ENCODE measurements around the gene HAGHL.
"Not testable (repeated sequence)": the region's sequence is repeated elsewhere in the genome, so short reads cannot be mapped to it uniquely, and the experiment has no call there.

HAGHL gene

DNA sequence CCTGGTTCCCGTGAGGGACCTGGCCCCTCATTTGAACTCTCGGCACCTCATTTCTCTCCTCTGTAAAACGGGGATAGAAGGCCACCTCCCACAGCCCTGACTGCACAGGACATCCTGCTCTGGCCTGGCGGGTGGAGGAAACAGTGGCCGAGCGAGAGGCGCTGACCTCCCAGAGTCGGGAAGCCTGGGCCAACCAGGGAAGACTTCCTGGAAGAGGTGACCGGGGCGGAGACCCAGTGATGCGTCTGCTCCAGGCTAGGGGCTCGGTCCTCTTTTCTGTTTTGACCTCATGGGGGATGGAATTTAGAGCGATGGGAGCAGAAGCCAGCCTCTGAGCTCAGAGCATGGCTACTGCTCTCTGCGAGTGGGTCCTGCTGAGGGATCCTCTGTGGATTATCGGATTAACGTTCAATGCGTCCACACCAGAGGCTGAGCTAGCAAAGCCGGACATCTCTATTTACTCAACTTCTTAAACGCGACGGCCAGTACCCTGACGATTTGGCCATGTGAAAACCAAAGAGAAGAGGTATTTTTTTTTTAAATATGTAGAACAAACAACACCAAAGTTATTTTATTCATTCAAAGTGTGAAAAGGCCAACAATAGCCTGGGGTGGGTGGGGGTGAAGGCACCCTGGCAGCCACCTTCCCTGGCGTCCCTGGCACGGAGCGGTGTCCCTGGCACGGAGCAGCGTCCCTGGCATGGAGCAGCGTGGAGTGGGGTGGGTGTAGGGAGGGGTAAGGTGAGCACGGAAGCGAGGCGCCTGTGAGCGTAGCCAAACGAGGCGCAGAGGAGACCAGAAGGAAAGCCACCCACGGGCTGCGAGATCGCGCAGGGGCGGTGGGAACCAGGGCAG is 24.5 kb downstream of the HAGHL start:
- DNase-seq (ENCODE audit: low read depth in 1 of 2, low spot score in 1 of 2): no peak

DNA sequence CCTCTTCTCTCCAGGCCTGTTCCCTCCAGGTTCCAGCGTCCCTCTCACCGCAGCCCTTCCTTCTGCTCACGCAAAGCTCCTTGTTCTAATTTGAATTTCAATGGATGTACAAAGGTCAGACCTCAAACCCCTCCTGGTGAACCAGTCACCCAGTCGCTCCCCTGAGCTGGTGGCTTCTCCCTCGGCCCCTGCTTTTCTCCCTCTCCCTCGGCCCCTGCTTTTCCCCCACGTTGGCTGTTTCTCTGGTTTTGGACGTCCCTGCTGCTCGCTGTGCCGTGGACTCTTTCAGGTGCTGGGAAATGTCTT is 25.1 kb downstream of the HAGHL start:
- no peak for DNase-seq (ENCODE audit: low read depth in 1 of 2, low spot score in 1 of 2)

DNA sequence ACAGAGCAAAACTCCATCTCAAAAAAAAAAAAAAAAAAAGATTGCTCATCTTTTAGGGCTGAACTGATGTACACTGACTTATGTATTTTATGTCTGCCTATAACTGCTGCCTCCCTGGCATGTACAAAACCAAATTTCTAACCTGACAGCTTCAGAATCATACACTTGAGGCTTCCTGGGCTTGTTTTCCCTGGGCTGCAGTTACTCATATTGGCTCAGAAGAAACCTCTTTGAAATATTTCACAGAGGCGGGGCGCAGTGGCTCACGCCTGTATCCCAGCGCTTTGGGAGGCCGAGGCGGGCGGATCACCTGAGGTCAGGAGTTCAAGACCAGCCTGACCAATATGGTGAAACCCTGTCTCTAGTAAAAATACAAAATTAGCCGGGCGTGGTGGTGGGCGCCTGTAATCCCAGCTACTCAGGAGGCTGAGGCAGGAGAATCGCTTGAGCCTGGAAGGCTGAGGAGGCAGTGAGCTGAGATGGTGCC is 27.3 kb downstream of the HAGHL start:
- DNase-seq (ENCODE audit: low read depth in 1 of 2, low spot score in 1 of 2): not testable (repeated sequence)

DNA sequence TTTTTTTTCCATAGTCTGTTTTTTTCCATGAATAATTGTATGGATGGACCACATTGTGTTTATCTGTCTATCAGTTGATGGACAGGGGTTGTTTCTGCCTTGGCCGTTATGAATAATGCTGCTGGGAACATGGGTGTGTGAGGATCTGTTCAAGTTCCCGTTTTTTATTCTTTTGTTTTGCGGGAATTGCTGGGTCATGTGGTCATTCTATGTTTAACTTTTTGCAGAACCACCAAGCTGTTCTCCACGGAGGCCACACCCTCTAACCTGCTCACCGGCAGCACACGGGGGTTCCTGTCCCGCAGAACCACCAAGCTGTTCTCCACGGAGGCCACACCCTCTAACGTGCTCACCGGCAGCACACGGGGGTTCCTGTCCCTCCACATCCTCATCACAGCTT is 27.8 kb downstream of the HAGHL start:
- no peak for DNase-seq (ENCODE audit: low read depth in 1 of 2, low spot score in 1 of 2)

DNA sequence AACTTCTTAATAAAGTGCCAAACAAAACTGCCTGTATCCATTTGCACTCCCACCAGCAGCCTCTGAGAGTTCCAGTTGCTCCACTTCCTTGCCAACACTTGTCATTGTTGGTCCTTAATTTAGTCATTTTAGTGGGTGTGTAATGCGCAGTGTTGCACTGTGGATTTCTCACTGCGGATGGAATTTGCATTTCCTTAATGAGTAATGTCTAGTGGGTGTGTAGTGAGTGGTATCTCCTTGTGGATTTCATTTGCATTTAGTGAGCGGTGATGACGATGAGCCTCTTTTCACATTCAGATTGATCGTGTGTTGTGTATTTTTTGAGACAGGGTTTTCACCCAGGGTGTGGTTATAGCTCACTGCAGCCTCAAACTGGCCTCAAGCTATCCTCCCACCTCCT is 29.5 kb downstream of the HAGHL start:
- DNase-seq (ENCODE audit: low read depth in 1 of 2, low spot score in 1 of 2): no peak

DNA sequence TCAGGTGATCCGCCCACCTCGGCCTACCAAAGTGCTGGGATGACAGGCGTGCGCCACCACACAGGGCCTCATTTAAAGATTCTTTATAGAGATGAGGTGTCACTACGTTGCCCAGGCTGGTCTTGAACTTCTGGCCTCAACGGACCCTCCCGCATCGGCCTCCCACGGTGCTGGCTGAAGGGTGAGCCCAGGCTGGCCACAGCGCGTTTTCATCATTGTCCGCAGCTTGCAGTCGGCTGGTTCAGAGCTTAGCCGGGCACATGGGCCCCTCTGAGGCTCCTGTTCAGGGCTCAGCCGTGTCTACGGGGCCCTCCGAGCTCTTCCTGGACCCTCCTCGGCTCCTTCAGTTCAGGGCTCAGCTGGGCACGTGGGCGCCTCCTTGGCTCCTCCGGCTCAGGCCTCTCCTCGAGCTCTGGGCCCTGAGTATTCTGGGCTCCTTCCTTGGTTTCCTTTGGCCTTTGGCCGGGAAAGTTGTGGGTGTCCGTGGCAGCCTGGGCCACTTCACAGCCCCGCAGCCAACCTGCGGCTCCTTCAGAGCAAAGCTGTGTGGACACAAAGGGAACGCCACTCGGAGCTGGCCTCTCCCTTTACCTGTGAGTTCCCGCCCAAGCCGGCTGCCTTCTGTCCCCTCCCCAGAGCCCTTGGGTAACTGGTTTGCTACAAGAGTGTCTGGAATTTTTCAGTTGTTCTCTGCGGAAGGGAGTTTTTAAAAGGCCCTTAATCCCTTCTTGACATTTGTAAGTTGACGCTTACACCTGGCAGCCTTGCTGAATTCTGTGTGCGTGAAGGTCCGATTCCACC is 32.4 kb downstream of the HAGHL start:
- DNase-seq (ENCODE audit: low read depth in 1 of 2, low spot score in 1 of 2): no peak

DNA sequence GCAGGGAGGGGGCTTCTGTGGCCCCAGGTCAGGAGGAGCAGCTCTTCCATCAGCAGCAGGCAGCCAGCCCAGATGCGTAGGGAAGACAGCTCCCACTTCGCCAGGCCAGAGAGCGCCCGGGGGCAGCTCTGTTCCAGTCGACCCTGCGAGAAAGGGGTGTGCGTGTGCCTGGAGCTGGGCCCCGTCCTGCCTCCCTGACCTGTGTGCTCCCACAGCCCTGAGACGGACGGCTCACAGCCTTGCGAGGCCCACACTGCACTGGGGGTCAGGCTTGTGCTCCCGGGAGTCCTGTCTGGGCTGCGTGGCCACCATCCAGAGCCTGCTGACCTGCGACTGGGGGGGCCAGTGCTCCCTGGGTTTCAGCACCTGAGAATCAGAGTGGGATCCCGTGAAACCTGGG is 33.2 kb downstream of the HAGHL start:
- no peak for DNase-seq (ENCODE audit: low read depth in 1 of 2, low spot score in 1 of 2)

DNA sequence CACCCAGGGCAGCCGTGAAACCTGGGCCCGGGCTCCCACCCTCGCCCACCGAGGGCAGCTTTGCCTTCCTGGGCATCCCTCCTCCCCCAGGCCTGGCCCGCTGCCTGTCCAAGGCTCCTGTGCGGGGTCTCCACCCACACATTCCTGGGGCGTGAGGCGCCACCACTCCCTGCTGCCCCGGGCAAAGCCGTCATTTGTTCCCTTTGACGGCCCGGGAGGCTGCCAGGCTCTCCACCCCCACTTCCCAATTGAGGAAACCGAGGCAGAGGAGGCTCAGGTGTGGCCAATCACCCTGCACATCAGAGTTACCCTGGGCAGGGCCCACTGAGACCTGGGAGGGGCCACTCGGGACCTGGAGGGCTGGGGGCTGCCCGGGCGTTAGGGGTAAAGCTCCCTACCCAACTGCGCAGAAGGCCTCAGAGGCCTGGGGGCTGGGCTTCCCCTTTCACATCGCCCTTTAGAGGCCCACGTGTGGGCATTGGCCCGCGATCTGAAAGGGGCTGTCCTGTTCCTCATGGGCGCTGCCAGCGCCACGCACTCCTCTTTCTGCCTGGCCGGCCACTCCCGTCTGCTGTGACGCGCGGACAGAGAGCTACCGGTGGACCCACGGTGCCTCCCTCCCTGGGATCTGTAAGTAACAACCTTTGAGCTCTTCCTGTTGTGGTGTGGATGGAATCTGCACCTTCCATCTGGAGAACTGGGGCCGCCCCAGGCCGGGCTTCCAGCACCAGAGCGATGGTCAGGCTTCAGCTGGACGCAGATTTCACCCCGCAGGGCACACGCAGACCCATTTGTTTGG is 33.8 kb downstream of the HAGHL start, which contains the start of gene MSLN:
MSLN (plus strand) TSS at position 190 of the 799 bp plus-strand sequence. CDS start 1,947 bp downstream, outside the sequence.
- DNase-seq (ENCODE audit: low read depth in 1 of 2, low spot score in 1 of 2): no peak

DNA sequence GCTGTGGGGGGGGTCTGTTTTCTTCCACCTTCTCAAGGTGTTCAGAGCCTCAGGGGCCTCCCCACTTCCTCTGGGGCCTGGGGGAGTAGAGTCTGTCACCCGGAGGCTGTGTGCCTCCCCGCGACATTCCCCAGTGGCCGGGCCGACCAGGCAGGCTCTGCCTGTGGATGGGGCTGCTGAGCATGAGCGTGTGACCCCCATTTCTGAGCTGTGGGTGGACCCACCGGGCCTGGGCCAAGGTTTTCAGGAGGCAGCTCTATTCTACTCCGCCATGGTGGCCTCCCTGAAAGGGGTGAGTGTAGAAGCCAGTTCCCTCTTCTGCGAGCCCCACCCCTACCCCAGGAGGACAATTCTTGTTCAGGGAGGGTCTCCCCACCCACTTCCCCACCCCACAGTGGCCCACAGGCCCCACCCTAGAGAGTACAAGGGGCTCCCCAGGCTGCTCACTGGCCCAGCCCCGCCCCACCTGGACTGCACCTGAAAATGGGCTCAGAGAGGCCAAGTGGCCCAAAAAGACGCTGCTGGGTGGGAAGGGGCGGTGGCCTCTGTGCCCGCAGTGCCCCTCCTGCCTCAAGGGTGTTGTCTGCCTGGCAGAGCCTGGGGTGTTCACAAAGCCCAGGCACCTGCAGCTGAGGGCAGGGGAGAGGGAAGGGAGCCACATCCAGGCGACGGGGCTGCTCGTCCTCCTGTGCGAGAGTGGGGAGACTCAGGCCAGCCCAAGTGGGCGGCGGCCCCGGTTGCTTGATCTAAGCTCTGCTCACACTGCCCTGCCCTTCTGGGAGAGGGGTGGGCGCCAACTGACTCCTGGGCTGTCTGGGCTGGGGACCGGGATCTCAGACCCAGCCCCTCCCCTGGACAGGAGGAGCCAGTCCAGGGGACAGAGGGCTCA is 35.0 kb downstream of the HAGHL start:
- no peak for DNase-seq (ENCODE audit: low read depth in 1 of 2, low spot score in 1 of 2)

DNA sequence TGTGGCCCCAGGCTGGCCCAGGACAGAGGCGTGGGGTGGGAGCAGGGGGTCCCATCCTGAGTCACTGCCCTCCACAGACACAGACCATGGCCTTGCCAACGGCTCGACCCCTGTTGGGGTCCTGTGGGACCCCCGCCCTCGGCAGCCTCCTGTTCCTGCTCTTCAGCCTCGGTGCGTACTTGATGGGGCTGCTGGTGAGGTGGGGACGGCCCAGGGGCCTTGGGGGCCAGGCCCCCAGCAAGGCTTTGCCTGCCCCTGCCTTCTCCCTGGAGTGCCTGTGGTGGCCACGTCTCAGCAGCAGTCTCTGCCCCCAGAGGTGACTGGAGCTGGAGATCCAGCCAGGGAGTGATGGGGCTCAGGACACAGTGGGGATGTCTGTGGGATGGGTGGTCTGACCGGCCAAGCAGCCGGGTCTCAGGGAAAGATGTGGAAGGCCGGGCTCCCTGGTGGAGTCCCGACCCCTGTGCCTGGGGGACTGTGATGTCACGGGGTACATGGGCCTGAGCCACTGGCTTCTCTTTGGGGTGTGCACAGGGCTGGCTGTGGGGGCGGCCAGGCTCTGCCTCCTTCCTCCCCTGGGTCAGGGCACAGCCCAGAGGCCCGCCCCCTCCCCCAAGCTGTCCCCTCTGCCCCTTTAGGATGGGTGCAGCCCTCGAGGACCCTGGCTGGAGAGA is 35.8 kb downstream of the HAGHL start:
- DNase-seq (ENCODE audit: low read depth in 1 of 2, low spot score in 1 of 2): no peak

DNA sequence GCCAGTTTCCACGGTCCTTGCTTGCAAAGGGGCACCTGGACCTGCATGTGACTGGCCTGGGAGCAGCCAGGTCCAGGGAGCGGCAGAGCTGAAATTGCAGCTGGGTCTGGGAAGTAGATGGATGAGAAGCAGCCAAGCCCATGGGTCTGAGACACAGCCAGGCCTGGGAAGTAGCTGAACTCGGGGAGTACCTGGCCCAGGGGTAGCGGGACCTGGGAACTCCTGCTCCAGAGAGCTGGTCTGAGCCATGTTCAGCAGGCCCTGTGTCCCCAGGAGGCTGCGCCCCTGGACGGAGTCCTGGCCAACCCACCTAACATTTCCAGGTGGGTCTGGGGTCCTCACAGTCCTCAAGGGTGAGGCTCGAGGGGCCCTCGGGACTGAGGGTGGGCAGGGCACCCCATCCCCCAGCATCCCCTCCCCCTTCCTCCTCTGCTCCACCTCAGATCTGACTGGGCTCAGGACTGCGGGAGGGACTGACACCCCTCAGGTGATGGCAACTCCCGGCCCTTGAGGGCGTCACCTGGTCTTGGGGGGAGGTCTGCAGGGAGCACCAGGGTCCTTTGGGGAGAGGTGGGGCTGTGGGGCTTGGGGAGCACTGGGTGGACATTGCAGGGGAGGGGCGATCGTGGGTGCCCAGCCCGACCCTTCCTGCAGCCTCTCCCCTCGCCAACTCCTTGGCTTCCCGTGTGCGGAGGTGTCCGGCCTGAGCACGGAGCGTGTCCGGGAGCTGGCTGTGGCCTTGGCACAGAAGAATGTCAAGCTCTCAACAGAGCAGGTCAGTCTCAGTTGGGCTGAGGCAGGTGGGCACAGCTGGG is 36.7 kb downstream of the HAGHL start:
- no peak for DNase-seq (ENCODE audit: low read depth in 1 of 2, low spot score in 1 of 2)

DNA sequence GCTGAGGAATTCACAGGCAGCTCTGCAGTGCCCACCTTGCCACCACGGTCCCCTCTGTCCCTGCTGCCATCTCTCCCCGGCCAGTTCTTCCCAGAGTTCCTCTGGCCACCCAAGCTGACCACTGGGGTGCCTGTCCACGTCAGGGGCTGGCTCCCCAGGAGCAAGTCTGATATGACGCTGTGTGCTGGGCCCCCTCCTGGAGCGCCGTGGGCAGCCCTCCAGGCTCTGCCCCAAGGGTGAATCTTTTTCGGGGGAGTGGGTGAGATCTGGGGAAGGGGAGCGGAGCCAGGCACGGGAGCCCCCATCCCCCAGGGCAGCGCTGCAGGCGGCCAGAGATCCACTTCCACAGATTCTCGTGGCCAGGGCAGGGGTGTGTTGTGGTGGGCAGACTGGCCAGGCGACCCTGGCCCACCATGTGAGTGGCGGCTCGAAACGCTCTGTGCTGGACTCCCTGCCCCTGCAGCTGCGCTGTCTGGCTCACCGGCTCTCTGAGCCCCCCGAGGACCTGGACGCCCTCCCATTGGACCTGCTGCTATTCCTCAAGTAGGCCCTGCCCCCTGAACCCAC is 37.4 kb downstream of the HAGHL start:
- no peak for DNase-seq (ENCODE audit: low read depth in 1 of 2, low spot score in 1 of 2)

DNA sequence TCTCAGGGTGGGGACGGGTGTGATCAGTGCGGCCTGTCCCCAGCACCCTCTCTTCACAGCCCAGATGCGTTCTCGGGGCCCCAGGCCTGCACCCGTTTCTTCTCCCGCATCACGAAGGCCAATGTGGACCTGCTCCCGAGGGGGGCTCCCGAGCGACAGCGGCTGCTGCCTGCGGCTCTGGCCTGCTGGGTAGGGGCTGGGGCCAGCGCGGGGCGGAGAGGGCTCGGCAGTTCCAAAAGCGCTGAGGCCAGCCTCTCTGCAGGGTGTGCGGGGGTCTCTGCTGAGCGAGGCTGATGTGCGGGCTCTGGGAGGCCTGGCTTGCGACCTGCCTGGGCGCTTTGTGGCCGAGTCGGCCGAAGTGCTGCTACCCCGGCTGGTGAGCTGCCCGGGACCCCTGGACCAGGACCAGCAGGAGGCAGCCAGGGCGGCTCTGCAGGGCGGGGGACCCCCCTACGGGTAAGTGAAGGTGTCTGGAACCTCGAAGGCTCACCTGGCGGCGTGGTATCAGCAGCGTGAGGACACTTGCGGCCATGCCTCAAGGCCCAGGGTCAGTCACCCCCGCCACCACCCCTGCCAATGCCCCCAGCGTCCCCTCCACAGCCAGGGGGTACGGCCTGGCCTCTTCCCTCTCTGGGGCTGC is 38.1 kb downstream of the HAGHL start:
- no peak for DNase-seq (ENCODE audit: low read depth in 1 of 2, low spot score in 1 of 2)

DNA sequence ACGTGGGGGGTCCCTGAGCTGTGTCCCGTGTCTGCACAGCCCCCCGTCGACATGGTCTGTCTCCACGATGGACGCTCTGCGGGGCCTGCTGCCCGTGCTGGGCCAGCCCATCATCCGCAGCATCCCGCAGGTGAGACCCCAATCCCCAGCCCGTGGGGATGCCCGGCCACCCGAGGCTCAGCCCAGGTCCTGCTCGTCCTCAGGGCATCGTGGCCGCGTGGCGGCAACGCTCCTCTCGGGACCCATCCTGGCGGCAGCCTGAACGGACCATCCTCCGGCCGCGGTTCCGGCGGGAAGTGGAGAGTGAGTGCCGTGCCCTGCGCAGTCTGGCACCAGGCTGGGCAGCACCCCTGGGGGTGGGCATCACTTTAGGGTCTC is 38.6 kb downstream of the HAGHL start:
- DNase-seq (ENCODE audit: low read depth in 1 of 2, low spot score in 1 of 2): no peak

DNA sequence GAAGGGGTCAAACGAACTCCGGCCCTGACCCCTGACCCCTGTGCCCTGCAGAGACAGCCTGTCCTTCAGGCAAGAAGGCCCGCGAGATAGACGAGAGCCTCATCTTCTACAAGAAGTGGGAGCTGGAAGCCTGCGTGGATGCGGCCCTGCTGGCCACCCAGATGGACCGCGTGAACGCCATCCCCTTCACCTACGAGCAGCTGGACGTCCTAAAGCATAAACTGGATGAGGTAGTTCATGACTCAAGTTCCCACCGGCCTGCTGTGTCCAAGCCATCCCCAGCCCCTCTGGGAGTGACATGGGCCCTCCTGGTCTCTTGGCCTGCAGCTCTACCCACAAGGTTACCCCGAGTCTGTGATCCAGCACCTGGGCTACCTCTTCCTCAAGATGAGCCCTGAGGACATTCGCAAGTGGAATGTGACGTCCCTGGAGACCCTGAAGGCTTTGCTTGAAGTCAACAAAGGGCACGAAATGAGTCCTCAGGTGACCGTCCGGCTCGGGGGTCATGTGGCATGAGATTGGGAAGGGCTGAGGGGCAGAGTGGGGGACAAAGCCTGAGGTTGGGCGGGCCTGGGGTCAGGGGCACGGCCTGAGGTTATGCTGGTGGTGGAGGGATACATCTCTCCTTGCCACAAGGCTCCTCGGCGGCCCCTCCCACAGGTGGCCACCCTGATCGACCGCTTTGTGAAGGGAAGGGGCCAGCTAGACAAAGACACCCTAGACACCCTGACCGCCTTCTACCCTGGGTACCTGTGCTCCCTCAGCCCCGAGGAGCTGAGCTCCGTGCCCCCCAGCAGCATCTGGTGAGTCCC is 39.3 kb downstream of the HAGHL start:
- no peak for DNase-seq (ENCODE audit: low read depth in 1 of 2, low spot score in 1 of 2)

DNA sequence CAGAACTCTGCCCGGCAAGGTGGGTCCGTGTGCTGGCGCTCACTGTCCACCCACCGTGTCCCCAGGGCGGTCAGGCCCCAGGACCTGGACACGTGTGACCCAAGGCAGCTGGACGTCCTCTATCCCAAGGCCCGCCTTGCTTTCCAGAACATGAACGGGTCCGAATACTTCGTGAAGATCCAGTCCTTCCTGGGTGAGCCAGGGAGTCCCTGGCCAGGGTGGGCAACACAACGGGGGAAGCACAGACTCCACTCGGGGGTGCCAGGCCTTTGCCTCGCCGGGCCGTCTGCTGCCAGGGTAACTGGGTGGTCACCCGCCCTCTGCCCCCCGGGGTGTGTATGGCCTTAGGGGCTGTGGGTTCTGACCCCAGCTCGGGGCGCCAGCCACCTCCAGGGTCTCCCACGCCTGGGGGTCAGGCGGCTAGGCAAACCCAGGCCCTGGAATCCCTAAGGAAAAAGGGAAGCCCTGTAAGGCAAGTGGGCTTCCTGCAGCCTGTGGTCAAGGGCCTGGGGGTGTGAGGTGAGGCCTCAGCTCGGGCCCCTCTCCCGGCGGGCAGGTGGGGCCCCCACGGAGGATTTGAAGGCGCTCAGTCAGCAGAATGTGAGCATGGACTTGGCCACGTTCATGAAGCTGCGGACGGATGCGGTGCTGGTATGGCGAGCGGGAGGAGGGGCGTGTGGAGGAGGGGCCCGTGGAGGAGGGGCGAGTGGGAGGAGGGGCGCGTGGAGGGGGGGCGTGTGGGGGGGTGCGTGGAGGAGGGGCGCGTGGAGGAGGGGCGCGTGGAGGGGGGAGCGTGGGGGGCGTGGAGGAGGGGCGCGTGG is 40.1 kb downstream of the HAGHL start:
- no peak for DNase-seq (ENCODE audit: low read depth in 1 of 2, low spot score in 1 of 2)

Measured in activated T-helper 1 cell treated with anti-CD3 and anti-CD28 coated beads, Interleukin-2, amount 50 U/mL, for 16 hours (primary cell).